DMS 273 treated with DMSO at 0.1 percent for 48 hours (cell line): Measurements from ENCODE around the gene CDH23.

Experiments used
- DNase-seq: peaks from one replicate; lab custom pipeline; 2025; lab: John Stamatoyannopoulos, UW

Gene CDH23

DNA sequence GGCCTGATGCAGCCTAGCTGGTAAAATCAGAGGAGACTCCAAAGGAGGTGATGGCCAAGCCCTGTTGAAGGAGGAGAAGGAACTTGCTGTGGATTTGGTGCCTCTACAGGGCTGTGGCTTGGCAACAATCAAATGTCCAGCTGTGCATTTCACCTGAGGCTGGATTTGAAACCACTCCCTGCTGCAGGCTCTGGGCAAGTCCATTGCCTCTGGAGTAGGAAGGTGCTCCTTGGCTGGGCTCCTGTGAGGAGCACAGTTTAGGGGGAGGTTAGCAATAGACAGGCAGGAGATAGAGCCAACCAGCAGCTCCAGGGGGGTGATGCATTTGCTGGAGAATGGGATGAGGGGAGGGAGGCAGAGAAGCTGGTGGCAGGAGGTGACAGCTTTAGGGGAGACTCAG is 26.5 kb downstream of the CDH23 start:
- no peak for DNase-seq

DNA sequence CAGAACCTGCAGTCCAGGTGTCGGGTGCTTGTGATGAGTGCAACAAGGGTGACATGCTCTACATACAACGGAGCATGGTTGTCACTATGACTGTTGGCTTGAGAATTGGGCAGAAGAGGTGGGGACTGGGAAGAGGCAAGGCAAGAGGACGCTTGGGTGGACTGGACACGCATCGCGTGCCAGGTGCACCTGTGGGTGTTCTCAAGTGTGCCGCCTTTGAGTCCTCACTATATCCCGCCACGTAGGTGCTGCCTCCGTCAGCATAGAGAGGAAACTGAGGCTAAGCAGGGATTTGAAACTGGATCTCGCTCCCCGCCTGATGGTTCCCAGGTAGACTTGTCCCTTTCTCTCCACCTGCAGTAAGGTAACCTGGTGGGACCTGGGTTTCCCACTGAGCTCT is 27.2 kb downstream of the CDH23 start:
- DNase-seq = no peak

DNA sequence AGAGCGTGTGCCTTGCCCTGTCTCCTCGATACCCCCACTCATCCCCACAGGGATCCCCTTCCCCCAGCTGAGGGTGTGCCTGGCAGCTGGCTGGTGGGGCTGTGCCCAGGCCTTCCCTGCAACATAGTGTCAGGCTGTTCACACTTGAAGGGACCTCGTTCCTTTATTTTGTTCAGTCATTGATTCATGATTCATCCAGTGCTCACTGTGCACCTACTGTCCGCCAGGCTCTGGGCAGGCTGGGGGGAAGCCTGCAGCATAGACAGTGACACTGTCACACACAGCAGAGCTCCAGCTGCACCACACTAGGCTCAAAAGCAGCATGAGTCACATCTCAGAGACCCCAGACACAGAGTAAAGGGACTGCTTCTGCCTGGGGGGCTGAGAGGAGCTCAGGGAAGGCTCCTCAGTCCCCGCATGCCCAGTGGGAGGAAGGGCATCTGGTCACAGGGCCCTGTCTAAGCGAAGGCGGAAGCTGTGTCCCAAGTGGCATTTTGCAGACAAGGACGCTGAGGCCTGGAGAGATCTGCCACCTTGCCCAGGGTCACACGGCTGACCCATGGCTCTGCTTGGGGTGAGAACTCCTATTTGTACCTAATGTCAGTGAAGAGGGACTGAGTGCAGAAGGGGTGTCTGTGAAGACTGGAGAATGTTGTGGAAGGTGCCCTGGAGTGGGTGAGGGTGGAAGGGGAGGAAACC is 27.9 kb downstream of the CDH23 start:
- no peak for DNase-seq

DNA sequence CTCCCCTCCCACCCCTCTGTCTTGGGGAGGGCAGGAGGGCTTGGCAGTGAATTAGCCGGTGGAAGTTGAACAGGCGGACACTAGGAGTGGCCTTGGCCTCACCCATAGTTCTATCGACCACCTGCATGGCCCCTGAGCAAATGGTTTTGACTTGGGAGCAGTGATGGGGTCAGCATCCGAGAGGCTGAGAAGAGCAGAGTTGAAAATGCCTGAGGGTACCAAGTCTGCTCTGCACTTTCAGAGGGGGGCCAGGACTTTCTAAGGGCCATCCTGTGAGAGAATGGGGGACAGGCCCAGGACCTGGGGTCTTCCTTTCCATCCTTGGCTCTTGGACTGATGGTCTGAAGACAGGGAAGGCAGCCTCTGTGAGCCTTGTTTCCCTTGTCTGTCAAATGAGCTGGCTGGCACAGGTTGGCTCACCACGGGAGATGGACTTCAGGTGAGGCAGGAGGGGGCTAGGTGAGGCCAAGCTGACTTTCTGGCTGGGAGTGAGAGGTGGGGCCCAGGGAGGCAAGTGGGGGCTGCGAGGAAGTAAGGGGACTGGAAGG is 29.4 kb downstream of the CDH23 start:
- no peak for DNase-seq

DNA sequence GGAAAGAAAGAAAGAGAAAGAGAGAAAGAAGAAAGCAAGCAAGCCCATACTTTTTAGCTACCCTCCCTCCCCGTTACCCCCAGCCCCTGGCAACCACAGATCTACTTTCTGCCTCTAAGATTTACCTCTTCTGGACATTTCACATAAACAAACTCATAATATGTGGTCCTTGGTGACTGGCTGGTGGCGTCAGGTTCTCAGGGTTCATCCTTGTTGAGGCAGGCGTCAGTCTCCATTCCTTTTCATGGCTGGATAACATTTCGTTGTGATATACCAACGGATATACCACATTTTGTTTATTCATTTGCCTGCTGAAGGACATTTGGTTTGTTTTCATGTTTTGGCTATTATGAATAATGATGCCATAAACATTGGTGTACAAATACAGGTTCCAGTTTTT is 30.5 kb downstream of the CDH23 start:
- DNase-seq = no peak

DNA sequence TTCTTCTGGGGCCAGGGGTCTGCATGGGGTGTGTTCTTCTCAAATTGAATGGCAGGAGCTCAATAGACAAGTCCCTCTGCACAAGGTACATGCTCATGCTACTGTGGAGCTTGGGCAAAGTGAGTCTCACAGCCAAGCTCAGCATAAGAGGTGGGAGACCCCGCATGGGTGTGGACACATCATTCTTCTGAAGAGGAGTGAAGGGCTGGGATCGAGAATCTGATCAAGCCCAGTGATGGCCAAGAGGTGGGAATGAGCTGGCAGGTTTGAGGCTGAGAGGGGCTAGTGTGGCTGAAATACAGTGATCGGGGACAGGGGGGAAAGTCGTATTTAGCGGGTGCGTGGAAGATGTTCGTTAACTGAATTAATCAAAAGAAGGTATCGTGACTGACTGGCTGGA is 32.6 kb downstream of the CDH23 start:
- DNase-seq = no peak

- no peak for DNase-seq
These were observed 33.2 kb downstream of the CDH23 start for GRCh38 chr10:71429929-71430328.

- DNase-seq = no peak
These were observed 34.8 kb downstream of the CDH23 start for GRCh38 chr10:71431239-71432100.

DNA sequence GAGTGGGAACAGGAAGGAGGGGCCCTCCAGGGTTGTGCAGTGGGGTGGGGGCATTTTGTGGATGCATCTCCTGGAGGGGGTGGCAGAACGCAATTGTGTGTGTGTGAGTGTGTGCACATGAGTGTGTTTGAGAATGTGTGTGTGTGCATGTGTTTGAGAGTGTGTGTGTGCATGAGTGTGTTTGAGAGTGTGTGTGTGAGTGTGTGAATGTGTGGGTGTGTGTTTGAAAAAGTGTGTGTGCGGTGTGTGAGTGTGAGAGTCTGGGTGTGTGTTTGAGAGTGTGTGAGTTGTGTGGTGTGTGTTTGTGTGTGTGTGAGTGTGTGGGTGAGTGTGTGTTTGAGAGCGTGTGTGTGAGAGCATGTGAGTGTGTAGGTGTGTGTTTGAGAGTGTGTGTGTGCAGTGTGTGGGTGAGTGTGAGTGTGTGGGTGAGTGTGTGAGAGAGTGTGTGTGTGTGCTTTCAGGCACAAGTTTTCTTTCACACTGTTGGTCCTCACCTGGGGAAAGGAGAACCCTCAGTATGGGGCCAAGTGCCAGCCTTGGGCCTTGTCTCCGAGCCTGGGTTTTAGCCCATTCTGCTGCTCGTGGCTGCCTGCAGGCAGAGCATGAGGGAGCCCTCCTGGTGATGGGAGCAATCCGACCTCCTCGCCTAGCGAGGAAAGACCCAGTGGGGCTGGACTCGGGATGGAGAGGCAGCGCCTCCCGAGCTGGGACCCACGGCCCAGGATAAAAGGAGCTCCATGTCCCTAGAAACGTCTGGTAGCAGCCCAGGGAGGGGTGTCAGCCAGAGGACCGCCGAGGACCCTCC is 35.6 kb downstream of the CDH23 start:
- no peak for DNase-seq

GRCh38 chr10:71432956-71433767 is 36.4 kb downstream of the CDH23 start:
- DNase-seq = no peak

GRCh38 chr10:71433768-71434744 is 37.3 kb downstream of the CDH23 start:
- DNase-seq = no peak

DNA sequence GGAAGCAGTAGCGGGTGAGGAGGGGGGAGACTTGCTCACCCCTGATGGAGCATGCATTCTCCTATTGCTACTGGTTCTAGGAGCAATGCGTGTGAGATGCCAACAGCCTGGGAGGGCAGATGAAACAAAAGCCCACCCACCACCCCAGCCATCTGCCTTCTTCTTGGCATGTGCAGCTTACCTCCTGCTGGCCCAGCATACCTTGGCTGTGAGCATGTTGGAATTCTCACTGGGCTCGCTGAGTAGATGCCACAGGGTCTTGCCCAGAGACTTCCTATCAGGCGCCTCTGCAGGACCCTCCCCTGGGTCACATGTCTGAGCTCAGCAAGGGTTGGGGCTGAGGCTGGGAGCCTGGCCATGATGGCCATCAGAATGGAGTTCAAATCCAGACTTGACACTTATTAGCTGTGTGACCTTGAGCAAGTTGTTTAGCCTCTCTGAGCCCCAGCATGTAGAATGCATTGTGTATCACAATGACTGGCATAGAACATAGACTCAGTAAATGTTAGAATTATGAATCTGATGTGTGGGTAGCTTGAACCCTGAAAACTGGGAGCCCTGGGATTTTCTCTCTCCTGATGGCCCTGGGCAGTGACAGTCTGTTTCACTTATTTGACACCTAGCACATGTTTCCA is 38.2 kb downstream of the CDH23 start:
- no peak for DNase-seq

- DNase-seq = no peak
These were observed 39.0 kb downstream of the CDH23 start for GRCh38 chr10:71435571-71436267.

GRCh38 chr10:71436268-71437125 is 39.8 kb downstream of the CDH23 start:
- DNase-seq = no peak

GRCh38 chr10:71437537-71438092 is 40.9 kb downstream of the CDH23 start:
- no peak for DNase-seq

DNA sequence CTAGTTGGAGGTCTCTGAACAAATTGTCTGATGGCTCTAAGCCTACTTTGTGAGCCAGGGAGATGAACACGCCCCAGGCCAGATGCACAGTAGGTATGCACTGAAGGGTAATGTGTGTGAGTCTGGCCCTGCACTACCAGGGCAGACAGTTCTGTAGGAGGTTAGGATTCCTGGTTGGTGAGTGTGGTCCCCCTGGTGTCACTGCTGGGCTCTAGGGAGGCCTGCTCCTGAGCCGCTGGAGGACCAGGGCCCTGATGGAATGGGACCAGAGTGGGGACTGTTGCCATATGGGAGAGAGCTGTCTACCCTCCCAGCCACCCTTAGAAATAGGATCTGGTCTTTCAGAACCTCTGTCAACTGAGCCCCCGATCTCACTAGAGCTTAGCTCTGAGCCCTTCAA is 42.0 kb downstream of the CDH23 start:
- DNase-seq = no peak

- DNase-seq = no peak
These were observed 43.1 kb downstream of the CDH23 start for GRCh38 chr10:71439670-71440425.
